K562 (cell line): ENCODE results near the gene CGA. TPM values are rescaled to one million over a fixed set of nuclear protein-coding genes. Genes with fewer than 3 reads are reported as not detected.

Experiments used
- ATAC-seq: fragments of 200-7000 bp; cut with Tn5 transposase; 3 replicates; pipeline ENCODE4 v1.9.1; 2020; ENCODE audit warnings: moderate library complexity
- BruUV-seq: library from RNA; stranded (reverse); fragments of 400-500 nt; replicated peaks from 2 replicates; lab custom pipeline; 2021; lab: Mats Ljungman, UMichigan
- CTCF ChIA-PET: fragments of 300-600 bp; formaldehyde crosslinking; extraction: SDS; loops from one replicate; lab custom pipeline; 2021; ENCODE audit warnings: low intra/inter-chr PET ratio; lab: Yijun Ruan, JAX
- POLR2A ChIA-PET: fragments of 300-600, 350-650 bp; sonication (Branson Sonifier 250); formaldehyde crosslinking; extraction: SDS; loops from one replicate; lab custom pipeline; 2021; ENCODE audit warnings: antibody characterized with exemption, inconsistent platforms; lab: Yijun Ruan, JAX
- DNase-seq, 4 experiments: peaks; one replicate each; pipeline versions ENCODE4 v3.0.0 to v3.0.0-alpha.2; 2011 to 2018; ENCODE audit warnings: low spot score in 3 of 4, mixed read lengths in 3 of 4; ENCODE audit errors: extremely low read depth in 1 of 4
- FAIRE-seq: peaks from 2 replicates; lab custom pipeline; 2011; peaks lifted over from hg19 to GRCh38; lab: Jason Lieb, UNC
- H2AFZ ChIP-seq: 2 replicates; pipeline ENCODE4 v1.6.0; 2011; ENCODE audit warnings: low read depth, low read length, control low read depth, inconsistent platforms
- H3K27ac ChIP-seq: fragments of 200-600 bp; 3 replicates; pipeline ENCODE4 v1.8.0; 2011; ENCODE audit warnings: low read depth, mild to moderate bottlenecking, control low read depth, inconsistent platforms, low read length, moderate library complexity, mixed read lengths; ENCODE audit errors: extremely low read depth
- H3K27me3 ChIP-seq, 2 experiments: fragments of 300-600 bp in 1 of 2; 2 replicates in 1 of 2; 3 replicates in 1 of 2; pipeline versions ENCODE4 v1.6.0 to v1.8.0; 2011; ENCODE audit warnings: inconsistent platforms in 2 of 2, low read length in 2 of 2, mild to moderate bottlenecking in 1 of 2, mixed read lengths in 1 of 2, moderate library complexity in 1 of 2; ENCODE audit not compliant: control insufficient read depth in 2 of 2, insufficient read depth in 2 of 2
- H3K36me3 ChIP-seq: fragments of 300-600 bp; 3 replicates; pipeline ENCODE4 v1.8.0; 2011; ENCODE audit warnings: mild to moderate bottlenecking, low read length, inconsistent platforms; ENCODE audit not compliant: control insufficient read depth, insufficient read depth
- H3K4me1 ChIP-seq, 2 experiments: fragments of 200-600 bp in 1 of 2; replicated peaks in 1 of 2; 2 replicates in 1 of 2; 3 replicates in 1 of 2; pipeline versions ENCODE4 v1.5.1 to v1.8.0; 2011; ENCODE audit warnings: inconsistent platforms in 2 of 2, low read length in 2 of 2, mild to moderate bottlenecking in 1 of 2, mixed read lengths in 1 of 2, moderate library complexity in 1 of 2; ENCODE audit not compliant: control insufficient read depth in 2 of 2, insufficient read depth in 2 of 2
- H3K4me2 ChIP-seq: 2 replicates; pipeline ENCODE4 v1.6.1; 2011; ENCODE audit warnings: low read length, control low read depth, inconsistent platforms, mixed read lengths; ENCODE audit not compliant: insufficient read depth
- H3K4me3 ChIP-seq: fragments of 200-600 bp; sonication (generic), shearing (Covaris generic); 2 replicates; pipeline ENCODE4 v1.5.1; 2016; ENCODE audit warnings: control low read depth, inconsistent platforms
- H3K79me2 ChIP-seq: fragments of 200-600 bp; 3 replicates; pipeline ENCODE4 v1.8.0; 2011; ENCODE audit warnings: low read length, inconsistent platforms; ENCODE audit not compliant: control insufficient read depth, insufficient read depth
- H3K9ac ChIP-seq, 2 experiments: 2 replicates each; pipeline versions ENCODE4 v1.6.0 to v1.6.1; 2011; ENCODE audit warnings: low read depth in 2 of 2, low read length in 2 of 2, control low read depth in 1 of 2, inconsistent platforms in 1 of 2, mild to moderate bottlenecking in 1 of 2, mixed read lengths in 1 of 2; ENCODE audit not compliant: insufficient read depth in 1 of 2
- H3K9me1 ChIP-seq: one replicate; pipeline ENCODE4 v1.6.0; 2011; ENCODE audit warnings: inconsistent platforms, mild to moderate bottlenecking, low read length, moderate library complexity; ENCODE audit not compliant: control insufficient read depth, insufficient read depth
- H3K9me3 ChIP-seq: replicated peaks from 2 replicates; pipeline ENCODE4 v1.5.1; 2011; ENCODE audit warnings: low read depth, low read length, inconsistent platforms; ENCODE audit not compliant: control insufficient read depth, insufficient read depth
- H4K20me1 ChIP-seq: replicated peaks from 2 replicates; pipeline ENCODE4 v1.6.1; 2011; ENCODE audit warnings: low read length, inconsistent platforms, mixed read lengths; ENCODE audit not compliant: control insufficient read depth, insufficient read depth
- ARID3A ChIP-seq: IDR thresholded peaks from 2 replicates; pipeline ENCODE4 v1.6.1; 2012; ENCODE audit warnings: low read depth, low read length, improper control_type of control experiment, borderline replicate concordance
- REST ChIP-seq, 2 experiments: fragments of 450-650 bp; formaldehyde crosslinking in 1 of 2; IDR thresholded peaks; 2 replicates each; pipeline versions ENCODE4 v1.4.0 to v1.6.1; 2014 to 2020; ENCODE audit warnings: mild to moderate bottlenecking in 2 of 2, borderline replicate concordance in 1 of 2, low read depth in 1 of 2
- ZC3H11A ChIP-seq: IDR thresholded peaks from 2 replicates; pipeline ENCODE4 v1.6.1; 2012; ENCODE audit warnings: low read depth, low read length, improper control_type of control experiment
- ZNF384 ChIP-seq: IDR thresholded peaks from 2 replicates; pipeline ENCODE4 v1.6.1; 2012; ENCODE audit warnings: low read depth, low read length, improper control_type of control experiment
- ZNF41 ChIP-seq: fragments of 250-450 bp; sonication (Bioruptor Pico); conservative IDR thresholded peaks from 2 replicates; pipeline ENCODE4 v1.4.0; 2020; ENCODE audit warnings: mild to moderate bottlenecking
- ZNF512 ChIP-seq: IDR thresholded peaks from 2 replicates; pipeline ENCODE4 v1.6.1; 2016; ENCODE audit warnings: missing genetic modification characterization, missing compliant biosample characterization
- WGBS: fragments of 100-300 bp; shearing (Covaris generic); methylation state at CpG from one replicate; pipeline ENCODE4 v1.1.6; 2016; ENCODE audit warnings: low coverage, mixed read lengths; ENCODE audit not compliant: insufficient coverage; ENCODE audit errors: missing lambda C conversion rate; 5-methylcytosine and 5-hydroxymethylcytosine counted together
- in situ Hi-C: fragments of 300-500 bp; cut with MboI; formaldehyde crosslinking; loops from 4 replicates; pipeline ENCODE4 v1.15.0; 2018; ENCODE audit warnings: inconsistent platforms, mixed read lengths
- intact Hi-C: fragments of 100-400 bp; cut with micrococcal nuclease; formaldehyde crosslinking; loops from 2 replicates; pipeline ENCODE4 v1.14.2; 2022
- polyA plus RNA-seq, 8 experiments: library from polyadenylated mRNA; depleted of rRNA in 4 of 8; stranded (reverse) in 5 of 8; unstranded in 3 of 8; fragments of >200 nt; fragmentation: Nextera tagmentation in 2 of 8; fragmentation: Illumina TruSeq in 1 of 8; extraction: Ambion mirVana in 2 of 8; extraction: Trizol in 1 of 8; gene quantifications; 2 replicates each; pipeline versions ENCODE4 v1.2.1 to v1.2.3, GENCODE V29; 2011 to 2014; ENCODE audit warnings: inconsistent platforms in 1 of 8, missing spikeins in 1 of 8
- total RNA-seq, 7 experiments: library from RNA; depleted of rRNA in 6 of 7; stranded (reverse); fragments of >200 nt in 6 of 7; fragmentation: Illumina TruSeq in 2 of 7; extraction: Trizol in 2 of 7; gene quantifications; 2 replicates each; pipeline versions ENCODE4 v1.2.1 to v1.2.3, GENCODE V29; 2011 to 2021; ENCODE audit warnings: low replicate concordance in 1 of 7

Gene CGA
- total and polyA plus RNA-seq, 9 of the 15 experiments (the other 6 are each of a cell fraction or from before 2014, with no cell fraction given): 0.13 to 0.24 TPM; not detected in 7

GRCh38 chr6:87066449-87067333 lies 28.2 kb downstream of the CGA start:
- no peak overlapping the region for H3K4me3 ChIP-seq
- TF ChIP-seq ARID3A: 0 out of 2 replicates have a peak, but pooled peaks have one; percentile 24
- peak; percentile 99 for TF ChIP-seq ZNF384
- TF ChIP-seq ZNF41 (CRISPR knock-in tag): no peak
- TF ChIP-seq REST (IDR thresholded peaks at IDR 0.05; ENCODE audit: borderline replicate concordance): peak; percentile 63; the same call in 1 of the 2 replicates
- no peak for TF ChIP-seq REST (CRISPR knock-in tag; IDR thresholded peaks at IDR 0.05; ENCODE audit: low read depth)
- no peak for TF ChIP-seq ZC3H11A
- peak; percentile 44; the same call in 1 of the 2 replicates for TF ChIP-seq ZNF512 (tag)

More at GRCh38 chr6:87066449-87067333, 28.2 kb downstream of the CGA start:
- BruUV-seq: no TSS peak
- no peak overlapping the region for H3K27ac ChIP-seq
- H3K27me3 ChIP-seq: no peaks in the 10 kb centered on the region
- peak; percentile 31 to 69 (median 40) for DNase-seq
- no peaks in the 10 kb centered on the region for H3K79me2 ChIP-seq
- intact Hi-C loops: loop anchor here (1.0 to 5.0 kb wide), 3 partner anchors 210 to 325 kb away; partner anchors contain the start of gene SMIM8
- FAIRE-seq: peak; percentile 69
- H2AFZ ChIP-seq: no peak overlapping the region
- ChIA-PET POLR2A (no interaction called here), CTCF (interaction anchor here (0.6 to 1.9 kb wide), 15 partner anchors 13 to 1805 kb away, joined by 3 to 8 read pairs (median 4); partner anchors contain the start of gene ZNF292)
- WGBS: 19% methylated on average over 7 of the region's 7 CpGs
- no peaks in the 10 kb centered on the region for H3K9me3 ChIP-seq
- H4K20me1 ChIP-seq: no peaks in the 10 kb centered on the region
- H3K9ac ChIP-seq: no peak overlapping the region
- in situ Hi-C loops: loop anchor here (10.0 kb wide), 1 partner anchor 328 kb away; no protein-coding TSS in a partner anchor
- H3K9me1 ChIP-seq: no peaks in the 10 kb centered on the region
- no peaks in the 10 kb centered on the region; a peak in 1 of 5 replicates for H3K4me1 ChIP-seq
- no peaks in the 10 kb centered on the region for H3K36me3 ChIP-seq
- no peak overlapping the region for H3K4me2 ChIP-seq
- 0 out of 3 replicates have a peak, but pooled peaks have one; percentile 40 for ATAC-seq
